GM12892 (cell line): ENCODE results near the gene SPPL2C.
"Not testable (repeated sequence)": the region's sequence is repeated elsewhere in the genome, so short reads cannot be mapped to it uniquely, and the experiment has no call there.

Experiments used
- POLR2AphosphoS5 ChIP-seq: IDR thresholded peaks from 2 replicates; pipeline ENCODE4 v1.6.1; 2011; ENCODE audit warnings: low read depth, low read length, control low read depth
- TAF1 ChIP-seq: IDR thresholded peaks from 2 replicates; pipeline ENCODE4 v1.6.1; 2011; ENCODE audit warnings: low read depth, mild to moderate bottlenecking, control low read depth, low read length, borderline replicate concordance

DNA sequence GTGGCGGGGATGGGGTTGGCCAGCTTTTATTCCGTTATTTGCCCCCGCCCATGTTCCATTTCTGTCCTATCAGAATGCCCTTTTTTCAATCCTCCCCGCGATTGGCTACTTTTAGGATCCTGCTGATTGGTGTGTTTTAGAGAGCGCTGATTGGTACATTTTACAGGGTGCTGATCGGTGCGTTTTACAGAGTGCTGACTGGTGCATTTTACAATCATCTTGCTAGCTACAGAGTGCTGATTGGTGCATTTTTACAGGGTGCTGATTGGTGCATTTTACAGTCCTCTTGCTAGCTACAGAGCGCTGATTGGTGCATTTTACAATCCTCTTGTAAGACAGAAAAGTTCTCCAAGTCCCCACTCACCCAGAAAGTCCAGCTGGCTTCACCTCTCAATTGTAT, 17.4 kb downstream of the SPPL2C start:
- TF ChIP-seq POLR2AphosphoS5, TAF1: not testable (repeated sequence)
